ENCODE measurements around the gene MRAS.

- TF ChIP-seq EZH2phosphoT487 (IDR thresholded peaks at IDR 0.05; ENCODE audit: low read depth, severe bottlenecking, unreplicated experiment): no peak
- TF ChIP-seq CTCF (IDR thresholded peaks at IDR 0.05; ENCODE audit: poor library complexity): no peak
- TF ChIP-seq EZH2 (IDR thresholded peaks at IDR 0.05; ENCODE audit: borderline replicate concordance): peak; percentile 78
These were observed 86.7 kb downstream of the MRAS start for GRCh38 chr3:138434875-138435772.
